GM18873 (cell line): ENCODE results near the gene TERT.

ENCODE experiments used
- ATAC-seq: cut with Tn5 transposase; IDR thresholded peaks from one replicate; pipeline ENCODE4 v1.9.1; 2021; ENCODE audit warnings: mild to moderate bottlenecking, moderate library complexity, moderate number of reproducible peaks; ENCODE audit not compliant: unreplicated experiment, low FRiP score

Gene TERT

GRCh38 chr5:1211701-1212100 lies 83.2 kb downstream of the TERT start:
- ATAC-seq = no peak

GRCh38 chr5:1210832-1211251 lies 84.0 kb downstream of the TERT start:
- ATAC-seq = no peak

- ATAC-seq = no peak
These were observed 84.7 kb downstream of the TERT start for GRCh38 chr5:1209896-1210776.

- ATAC-seq = no peak
These were observed 85.4 kb downstream of the TERT start for GRCh38 chr5:1209489-1209852.

GRCh38 chr5:1208743-1209488 lies 86.0 kb downstream of the TERT start:
- no peak for ATAC-seq

GRCh38 chr5:1208221-1208742 lies 86.6 kb downstream of the TERT start:
- ATAC-seq = no peak

- ATAC-seq = no peak
These were observed 87.3 kb downstream of the TERT start for GRCh38 chr5:1207555-1207954.

- ATAC-seq = no peak
These were observed 88.1 kb downstream of the TERT start for GRCh38 chr5:1206521-1207412.

GRCh38 chr5:1205255-1206180 lies 89.3 kb downstream of the TERT start:
- no peak for ATAC-seq

- no peak for ATAC-seq
These were observed 90.1 kb downstream of the TERT start for GRCh38 chr5:1204693-1205242.

GRCh38 chr5:1203968-1204692 lies 90.7 kb downstream of the TERT start:
- ATAC-seq = no peak

GRCh38 chr5:1203311-1203967 lies 91.4 kb downstream of the TERT start:
- ATAC-seq = no peak
